GM19397 (cell line): Measurements from ENCODE around the gene FGFBP1.
"Not testable (repeated sequence)": the region's sequence is repeated elsewhere in the genome, so short reads cannot be mapped to it uniquely, and the experiment has no call there.

Experiments
- ATAC-seq: cut with Tn5 transposase; IDR thresholded peaks from one replicate; pipeline ENCODE4 v1.9.1; 2021; ENCODE audit warnings: mild to moderate bottlenecking, moderate library complexity; ENCODE audit not compliant: unreplicated experiment

FGFBP1 gene

DNA sequence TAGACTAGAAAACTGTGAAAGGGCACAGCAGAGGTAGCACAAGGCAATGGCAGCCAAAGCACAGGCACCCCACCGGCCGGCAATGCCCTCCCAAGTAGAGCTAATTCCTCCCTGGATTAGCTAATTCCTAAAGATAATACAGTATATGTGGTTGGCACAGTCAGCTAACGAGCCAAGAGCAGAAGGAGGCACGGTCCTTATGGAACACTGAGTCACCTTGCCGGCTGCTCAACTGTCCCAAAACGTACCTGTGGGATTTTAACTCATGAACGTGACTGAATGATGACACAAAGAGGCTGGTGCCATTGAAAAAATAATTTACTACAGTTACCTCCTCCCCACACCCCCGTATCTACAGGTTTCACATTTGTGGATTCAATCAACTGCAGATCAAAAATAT, 9.1 kb upstream of the FGFBP1 start:
- no peak for ATAC-seq

DNA sequence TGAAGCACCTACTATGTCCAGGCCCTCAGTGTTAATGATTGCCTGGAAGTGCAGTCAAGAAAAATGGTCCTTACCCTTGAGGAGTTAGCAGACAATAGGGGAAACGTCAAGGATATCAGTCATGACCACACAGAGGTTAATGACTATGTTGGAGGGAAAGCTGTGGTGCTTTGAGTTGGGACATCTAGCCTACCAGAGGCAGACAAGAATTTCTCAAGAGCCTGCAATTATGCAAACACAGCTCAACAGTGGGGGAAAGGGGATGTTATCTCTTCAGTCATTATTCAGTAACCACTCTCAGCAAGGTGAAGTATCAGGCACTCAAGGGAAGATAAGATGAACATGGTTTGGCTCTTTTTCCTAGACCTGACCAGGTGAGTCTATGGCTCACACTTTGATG, 7.0 kb upstream of the FGFBP1 start:
- ATAC-seq: no peak

DNA sequence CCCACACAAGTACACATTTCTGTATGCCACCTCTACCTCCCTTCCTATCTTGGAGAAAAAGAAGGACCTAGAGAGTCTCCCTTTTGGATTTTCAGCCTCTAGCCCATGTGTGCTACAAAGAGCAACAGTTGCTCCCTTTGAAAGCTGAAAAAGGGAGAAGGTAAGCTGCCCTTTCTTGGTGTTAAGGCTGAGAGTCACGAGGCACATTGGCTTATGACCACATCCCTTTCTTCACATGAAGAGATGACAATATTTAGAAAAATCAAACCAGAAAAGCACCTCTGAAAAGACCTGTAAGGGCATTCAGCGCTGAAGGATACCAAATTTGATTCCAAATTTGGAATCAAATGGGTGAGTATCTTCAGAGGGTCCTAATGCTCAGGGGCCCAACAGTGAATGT, 6.4 kb upstream of the FGFBP1 start:
- no peak for ATAC-seq

GRCh38 chr4:15942283-15942682, 3.7 kb upstream of the FGFBP1 start:
- ATAC-seq: no peak

DNA sequence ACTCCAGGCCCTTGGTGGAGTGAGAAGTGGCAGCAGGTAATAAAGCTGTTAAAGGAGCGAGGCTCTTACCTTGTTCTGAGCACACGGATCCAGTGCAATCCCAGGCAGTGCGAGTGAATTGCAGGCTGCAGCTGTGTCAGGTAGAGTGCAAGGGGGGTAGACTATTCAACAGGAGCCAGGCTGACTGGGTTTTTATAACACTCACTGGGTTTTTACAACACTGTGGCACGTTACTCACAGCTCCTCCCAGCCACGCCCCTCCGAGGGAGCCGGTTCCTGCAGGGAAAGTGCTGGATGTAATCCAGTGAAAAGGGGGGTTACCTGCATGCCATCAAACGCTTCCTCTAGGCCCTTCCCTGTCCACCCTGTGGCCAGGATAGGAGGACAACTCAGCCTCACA, 358 bp downstream of the FGFBP1 start:
- no peak for ATAC-seq

DNA sequence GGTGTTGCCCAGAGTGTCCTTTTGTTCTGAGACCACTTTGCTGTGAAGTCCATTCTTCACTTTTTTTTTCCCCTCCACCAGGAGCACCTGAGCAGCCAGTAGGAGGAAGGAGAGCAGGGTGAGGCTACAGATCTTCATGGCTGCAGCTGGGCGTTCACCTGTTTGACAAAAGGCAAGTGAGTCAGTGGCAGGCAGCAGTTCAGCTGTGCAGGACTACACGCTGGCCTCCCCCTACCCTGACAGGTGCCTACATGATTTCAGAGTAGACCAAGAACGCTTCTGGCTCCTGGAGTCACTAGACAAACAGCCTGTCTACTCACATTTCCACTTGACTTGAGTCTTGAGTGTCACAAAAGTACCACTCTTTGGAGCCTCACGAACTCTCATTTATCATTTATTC, 2.0 kb downstream of the FGFBP1 start:
- no peak for ATAC-seq

- no peak for ATAC-seq
Measured at GRCh38 chr4:15935504-15936402, 2.8 kb downstream of the FGFBP1 start.

DNA sequence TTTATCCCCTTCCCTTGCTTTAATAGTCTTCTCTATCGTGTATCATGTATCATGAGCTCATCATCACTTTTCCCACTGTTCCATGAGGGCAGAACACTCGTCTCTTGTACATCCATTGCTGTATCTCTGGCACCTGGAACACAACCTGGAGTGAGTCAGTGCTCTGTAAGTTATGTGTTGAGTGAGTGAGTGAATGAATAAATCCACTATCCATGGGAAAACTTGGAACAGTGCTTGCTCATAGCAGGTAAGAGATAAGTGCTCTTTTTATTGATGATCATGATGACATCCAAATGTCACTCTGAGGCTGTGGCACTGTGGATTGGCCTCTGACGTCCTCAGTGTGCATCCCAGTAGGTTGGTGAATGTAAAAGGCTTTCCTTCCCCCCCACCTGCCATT, 4.3 kb downstream of the FGFBP1 start:
- no peak for ATAC-seq

GRCh38 chr4:15931451-15932210, 6.9 kb downstream of the FGFBP1 start:
- no peak for ATAC-seq

DNA sequence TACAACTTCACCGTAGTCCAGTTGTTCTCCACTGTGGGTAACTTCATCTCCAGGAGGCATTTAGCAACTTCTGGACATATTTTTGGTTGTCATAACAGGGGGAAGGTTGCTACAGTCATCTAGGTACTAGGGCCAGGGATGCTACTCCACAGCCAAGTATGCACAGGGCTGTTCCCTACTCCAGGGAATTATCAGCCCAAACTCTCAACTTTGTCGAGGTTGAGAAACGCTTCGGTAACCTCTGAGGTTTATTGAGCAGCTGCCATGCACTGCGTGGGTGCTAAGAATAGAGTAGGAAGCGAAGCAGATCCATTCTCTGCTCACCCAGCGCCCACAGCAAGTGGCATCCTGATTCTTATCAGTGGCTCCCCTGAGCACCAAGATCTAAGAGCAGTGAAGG, 8.2 kb downstream of the FGFBP1 start:
- ATAC-seq: no peak

GRCh38 chr4:15929540-15929939, 9.0 kb downstream of the FGFBP1 start:
- ATAC-seq: no peak

GRCh38 chr4:15928883-15929282, 9.7 kb downstream of the FGFBP1 start:
- no peak for ATAC-seq

DNA sequence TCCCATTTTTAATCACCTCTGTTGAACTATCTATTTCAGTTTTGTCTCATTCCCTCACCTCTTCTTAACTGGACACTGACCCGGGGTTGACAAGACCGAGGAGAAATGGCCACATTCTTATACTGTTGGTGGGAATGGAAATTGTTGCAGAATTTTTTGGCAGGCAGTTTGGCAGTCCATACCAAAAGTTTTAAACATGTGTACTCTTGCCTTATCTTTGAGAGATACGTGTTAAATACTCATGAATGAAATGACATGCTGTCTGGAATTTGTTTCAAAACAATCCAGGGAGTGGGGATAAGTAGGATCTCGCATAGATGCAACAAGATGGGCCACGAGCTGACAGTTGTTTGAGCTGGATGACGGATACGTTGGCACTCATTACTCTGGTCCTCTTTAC, 12.1 kb downstream of the FGFBP1 start:
- no peak for ATAC-seq

DNA sequence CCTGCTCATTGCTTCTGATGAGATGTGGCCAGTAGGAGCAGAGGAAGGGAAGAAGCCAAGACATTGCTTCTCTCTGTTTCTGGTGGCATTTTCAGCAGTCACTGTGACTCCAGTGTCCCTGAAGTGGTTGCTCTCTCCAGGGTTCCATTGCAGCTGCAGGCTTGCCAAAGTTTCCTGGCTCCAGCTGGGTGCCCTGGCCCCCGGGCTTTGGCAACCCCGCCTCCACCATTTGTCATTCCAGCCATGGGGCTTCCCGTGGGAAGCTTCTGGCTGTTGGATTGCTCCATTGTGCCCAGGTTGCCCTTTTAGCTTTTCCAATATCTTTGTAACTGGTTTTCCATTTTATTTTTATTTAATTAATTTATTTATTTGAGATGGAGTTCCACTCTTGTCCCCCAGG, 12.7 kb downstream of the FGFBP1 start:
- ATAC-seq: no peak

GRCh38 chr4:15921592-15921932, 17.0 kb downstream of the FGFBP1 start:
- no peak for ATAC-seq

- no peak for ATAC-seq
Measured at GRCh38 chr4:15920723-15921591, 17.6 kb downstream of the FGFBP1 start.

GRCh38 chr4:15918484-15919129, 19.9 kb downstream of the FGFBP1 start:
- no peak for ATAC-seq

- ATAC-seq: no peak
Measured at GRCh38 chr4:15917297-15917696, 21.2 kb downstream of the FGFBP1 start.

DNA sequence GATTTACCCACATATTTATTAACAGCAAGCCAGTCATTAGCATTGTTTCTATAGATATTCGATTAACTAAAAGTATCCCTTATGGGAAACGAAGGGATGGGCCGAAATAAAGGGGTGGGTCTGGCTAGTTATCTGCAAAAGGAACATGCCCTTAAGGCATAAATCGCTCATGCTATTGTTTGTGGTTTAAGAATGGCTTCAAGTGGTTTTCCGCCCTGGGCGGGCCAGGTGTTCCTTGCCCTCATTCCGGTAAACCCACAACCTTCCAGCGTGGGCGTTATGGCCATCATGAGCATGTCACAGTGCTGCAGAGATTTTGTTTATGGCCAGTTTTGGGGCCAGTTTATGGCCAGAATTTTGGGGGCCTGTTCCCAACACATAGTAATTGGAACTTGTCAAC, 22.2 kb downstream of the FGFBP1 start:
- not testable (repeated sequence) for ATAC-seq

- no peak for ATAC-seq
Measured at GRCh38 chr4:15914736-15915135, 23.8 kb downstream of the FGFBP1 start.

- ATAC-seq: no peak
Measured at GRCh38 chr4:15914291-15914690, 24.2 kb downstream of the FGFBP1 start.
